HL-60 (cell line): ENCODE measurements around the gene PAOX.
A peak's percentile ranks its signal among the peaks of the same experiment; 100 is the strongest.

Source experiments
- DNase-seq, 2 experiments: peaks; one replicate each; pipeline ENCODE4 v3.0.0-alpha.2; 2010 to 2020; ENCODE audit warnings: low read depth in 1 of 2, low spot score in 1 of 2
- H3K27ac ChIP-seq: fragments of 250-450 bp; sonication (Bioruptor Pico); replicated peaks from 2 replicates; pipeline ENCODE4 v1.5.1; 2020; ENCODE audit warnings: mild to moderate bottlenecking, moderate library complexity
- H3K27me3 ChIP-seq: fragments of 250-450 bp; sonication (Bioruptor Pico); 2 replicates; pipeline ENCODE4 v1.5.1; 2021; ENCODE audit warnings: mild to moderate bottlenecking, moderate library complexity; ENCODE audit not compliant: insufficient read depth, poor library complexity, severe bottlenecking
- H3K4me3 ChIP-seq: replicated peaks from 2 replicates; pipeline ENCODE4 v1.5.1; 2011; ENCODE audit warnings: mild to moderate bottlenecking, control low read depth, low read length; ENCODE audit not compliant: insufficient read depth
- CTCF ChIP-seq: IDR thresholded peaks from one replicate; pipeline ENCODE4 v1.5.1; 2011; ENCODE audit warnings: low read length, control low read depth, inconsistent platforms; ENCODE audit not compliant: insufficient read depth
- GABPA ChIP-seq: IDR thresholded peaks from 2 replicates; pipeline ENCODE4 v1.6.1; 2012; ENCODE audit warnings: low read depth
- POLR2AphosphoS5 ChIP-seq: IDR thresholded peaks from 2 replicates; pipeline ENCODE4 v1.6.1; 2012; ENCODE audit warnings: low read depth
- REST ChIP-seq: IDR thresholded peaks from 2 replicates; pipeline ENCODE4 v1.6.1; 2012; ENCODE audit warnings: low read depth; ENCODE audit not compliant: insufficient replicate concordance
- SPI1 ChIP-seq: IDR thresholded peaks from 2 replicates; pipeline ENCODE4 v1.6.1; 2012; ENCODE audit warnings: low read depth, mild to moderate bottlenecking, borderline replicate concordance

PAOX gene

GRCh38 chr10:133355266-133355665 lies 23.8 kb upstream of the PAOX start:
- H3K27me3 ChIP-seq: peaks cover 5% of the 10 kb centered on the region
- no peak for TF ChIP-seq CTCF
- TF ChIP-seq SPI1: no peak
- TF ChIP-seq POLR2AphosphoS5: no peak
- TF ChIP-seq GABPA: no peak
- no peak for TF ChIP-seq REST
- DNase-seq: no peak
- H3K27ac ChIP-seq: no peak overlapping the region
- no peak overlapping the region for H3K4me3 ChIP-seq

- no peak overlapping the region for H3K27ac ChIP-seq
- TF ChIP-seq GABPA: no peak
- TF ChIP-seq CTCF: no peak
- TF ChIP-seq REST: no peak
- no peak for TF ChIP-seq POLR2AphosphoS5
- no peak for TF ChIP-seq SPI1
- no peak for DNase-seq
Observed at GRCh38 chr10:133355991-133356390, 23.1 kb upstream of the PAOX start.

GRCh38 chr10:133356549-133357284 lies 22.3 kb upstream of the PAOX start:
- DNase-seq: no peak
- no peak for TF ChIP-seq GABPA
- no peak for TF ChIP-seq REST
- TF ChIP-seq CTCF: no peak
- TF ChIP-seq POLR2AphosphoS5: no peak
- TF ChIP-seq SPI1: no peak
- H3K27ac ChIP-seq: peak overlapping the region; percentile 73

More at GRCh38 chr10:133355991-133356390, 23.1 kb upstream of the PAOX start:
- peaks cover 5% of the 10 kb centered on the region for H3K27me3 ChIP-seq
- H3K4me3 ChIP-seq: no peak overlapping the region

More at GRCh38 chr10:133356549-133357284, 22.3 kb upstream of the PAOX start:
- Histone ChIP-seq H3K27me3 (peaks cover 3% of the 10 kb centered on the region), H3K4me3 (peak overlapping the region; percentile 53)
